Activated CD4-positive, alpha-beta memory T cell treated with anti-CD3 and anti-CD28 coated beads, Interleukin-2, amount 10 ng/mL, durations not matched to agents 7 days and 5 days (primary cell): ENCODE measurements around the gene PHF21A. TPM values are rescaled to one million over a fixed set of nuclear protein-coding genes. Genes with fewer than 3 reads are reported as not detected.

Experiments
- total RNA-seq, 2 experiments: library from RNA; stranded (reverse); gene quantifications; one replicate each; pipeline ENCODE4 v1.2.3, GENCODE V29; 2021

PHF21A gene
- total RNA-seq, 2 experiments from 2014 or later = 52.6 to 56.9 TPM

Other genes with a start within 250 kb of the PHF21A start
- under 1 TPM; 0.48 to 0.50 TPM for gene MAPK8IP1, start 235.8 kb downstream of the PHF21A start, total RNA-seq
- 1 to 10 TPM; 1.5 to 2.3 TPM for gene FREY1, start 214.2 kb downstream of the PHF21A start, total RNA-seq
- gene PEX16, start 203.6 kb downstream of the PHF21A start, total RNA-seq = 10 to 100 TPM; 54.1 to 55.0 TPM
- gene LARGE2, start 198.8 kb downstream of the PHF21A start, total RNA-seq = 1 to 10 TPM in 1 of 2 experiments, under 1 TPM in 1; 0.58 to 1.1 TPM
- gene CREB3L1, start 156.2 kb upstream of the PHF21A start, total RNA-seq = not detected
- 100 to 1,000 TPM; 141 to 143 TPM for gene DGKZ, start 226.0 kb upstream of the PHF21A start, total RNA-seq